Upper lobe of left lung (tissue), 4 donors: Measurements from ENCODE around the gene SFSWAP.

Experiments
- CTCF ChIP-seq, 6 experiments: fragments of 450-650 bp in 4 of 6; fragments of 200-600 bp in 2 of 6; sonication (generic) in 2 of 6; IDR thresholded peaks; one replicate each; pipeline ENCODE4 v1.5.1; 2016 to 2019; ENCODE audit warnings: antibody characterized with exemption in 6 of 6
- EP300 ChIP-seq, 4 donors: sonication (generic); formaldehyde crosslinking; IDR thresholded peaks; one replicate each; pipeline ENCODE4 v1.5.1; 2017; ENCODE audit warnings: antibody characterized with exemption in 4 of 4, control low read depth in 2 of 4
- POLR2A ChIP-seq, 4 donors: fragments of 450-650 bp; IDR thresholded peaks; one replicate each; pipeline ENCODE4 v1.5.1; 2016 to 2017; ENCODE audit warnings: antibody characterized with exemption in 4 of 4, mild to moderate bottlenecking in 2 of 4

- TF ChIP-seq CTCF (IDR thresholded peaks at IDR 0.05) (no peak), EP300 (IDR thresholded peaks at IDR 0.05) (no peak), POLR2A (IDR thresholded peaks at IDR 0.05) (no peak)
These were observed 86.1 kb downstream of the SFSWAP start for GRCh38 chr12:131796754-131797587.
